Choroid plexus epithelial cell (primary cell): ENCODE measurements around the gene PUSL1.
A peak's percentile ranks its signal among the peaks of the same experiment; 100 is the strongest.

Experiments used
- DNase-seq: peaks from one replicate; pipeline ENCODE4 v3.0.0-alpha.2; 2010; ENCODE audit warnings: low read depth
- H3K4me3 ChIP-seq: 2 replicates; pipeline ENCODE4 v1.5.1; 2011; ENCODE audit warnings: low read depth, mild to moderate bottlenecking, control low read depth, low read length, moderate library complexity
- CTCF ChIP-seq: conservative IDR thresholded peaks from 2 replicates; pipeline ENCODE4 v1.5.1; 2011; ENCODE audit warnings: low read depth, mild to moderate bottlenecking, control low read depth, inconsistent platforms, low read length, moderate library complexity

The PUSL1 gene

GRCh38 chr1:1307923-1308755, at the start of gene PUSL1, which contains the start of gene ACAP3:
PUSL1 (plus strand) TSS chr1:1308597; CDS start chr1:1308644, 47 bp downstream.
ACAP3 (minus strand) TSS chr1:1307930; CDS start chr1:1307815, 115 bp downstream.
- peak; percentile 95 for DNase-seq
- TF ChIP-seq CTCF = no peak

GRCh38 chr1:1259119-1259488, 49.3 kb upstream of the PUSL1 start:
- no peak overlapping the region for H3K4me3 ChIP-seq
- TF ChIP-seq CTCF = no peak
- DNase-seq = no peak

More at GRCh38 chr1:1307923-1308755, at the start of gene PUSL1, which contains the start of gene ACAP3:
- peak within 1 kb of the TSS; percentile 84 for H3K4me3 ChIP-seq

- no peak for TF ChIP-seq CTCF
- DNase-seq = no peak
- H3K4me3 ChIP-seq = no peak overlapping the region
Measured at GRCh38 chr1:1259540-1259939, 48.9 kb upstream of the PUSL1 start.

GRCh38 chr1:1259951-1260600, 48.3 kb upstream of the PUSL1 start:
- no peak for TF ChIP-seq CTCF
- no peak overlapping the region for H3K4me3 ChIP-seq
- no peak for DNase-seq

- no peak for TF ChIP-seq CTCF
- no peak overlapping the region for H3K4me3 ChIP-seq
- no peak for DNase-seq
Measured at GRCh38 chr1:1260843-1261560, 47.4 kb upstream of the PUSL1 start.

GRCh38 chr1:1262071-1262470, 46.3 kb upstream of the PUSL1 start:
- H3K4me3 ChIP-seq = no peak overlapping the region
- no peak for TF ChIP-seq CTCF
- no peak for DNase-seq
